Mucosa of stomach (tissue), 1 donor: ENCODE results near the gene GPRC5D.
A peak's percentile ranks its signal among the peaks of the same experiment; 100 is the strongest.

Experiments
- H3K27me3 ChIP-seq: one replicate; pipeline ENCODE4 v1.7.0; 2013; ENCODE audit warnings: mild to moderate bottlenecking, low read length; ENCODE audit not compliant: control insufficient read depth, insufficient read depth
- H3K36me3 ChIP-seq: one replicate; pipeline ENCODE4 v1.7.0; 2013; ENCODE audit warnings: low read length; ENCODE audit not compliant: control insufficient read depth, insufficient read depth
- H3K4me1 ChIP-seq: one replicate; pipeline ENCODE4 v1.7.0; 2013; ENCODE audit warnings: mild to moderate bottlenecking, low read length; ENCODE audit not compliant: control insufficient read depth, insufficient read depth
- H3K4me3 ChIP-seq: one replicate; pipeline ENCODE4 v1.7.0; 2013; ENCODE audit warnings: low read length
- H3K9ac ChIP-seq: one replicate; pipeline ENCODE4 v1.7.0; 2013; ENCODE audit warnings: mild to moderate bottlenecking, low read length, moderate library complexity
- H3K9me3 ChIP-seq: one replicate; pipeline ENCODE4 v1.7.0; 2013; ENCODE audit warnings: mild to moderate bottlenecking, low read length, moderate library complexity; ENCODE audit not compliant: control insufficient read depth
- donor health status: Pancreatic carcinoma.

GPRC5D gene

GRCh38 chr12:12927211-12928079 lies 24.5 kb downstream of the GPRC5D start:
- H3K4me1 ChIP-seq = peaks cover 7% of the 10 kb centered on the region
- no peaks in the 10 kb centered on the region for H3K27me3 ChIP-seq
- H3K9me3 ChIP-seq = no peaks in the 10 kb centered on the region
- peak overlapping the region; percentile 67 for H3K9ac ChIP-seq
- H3K4me3 ChIP-seq = peak overlapping the region; percentile 53
- H3K36me3 ChIP-seq = no peaks in the 10 kb centered on the region

- Histone ChIP-seq H3K27me3 (no peaks in the 10 kb centered on the region), H3K4me1 (peaks cover 7% of the 10 kb centered on the region), H3K9ac (peak overlapping the region; percentile 36), H3K9me3 (no peaks in the 10 kb centered on the region), H3K4me3 (no peak overlapping the region), H3K36me3 (no peaks in the 10 kb centered on the region)
Observed at GRCh38 chr12:12926571-12927071, 25.3 kb downstream of the GPRC5D start.

DNA sequence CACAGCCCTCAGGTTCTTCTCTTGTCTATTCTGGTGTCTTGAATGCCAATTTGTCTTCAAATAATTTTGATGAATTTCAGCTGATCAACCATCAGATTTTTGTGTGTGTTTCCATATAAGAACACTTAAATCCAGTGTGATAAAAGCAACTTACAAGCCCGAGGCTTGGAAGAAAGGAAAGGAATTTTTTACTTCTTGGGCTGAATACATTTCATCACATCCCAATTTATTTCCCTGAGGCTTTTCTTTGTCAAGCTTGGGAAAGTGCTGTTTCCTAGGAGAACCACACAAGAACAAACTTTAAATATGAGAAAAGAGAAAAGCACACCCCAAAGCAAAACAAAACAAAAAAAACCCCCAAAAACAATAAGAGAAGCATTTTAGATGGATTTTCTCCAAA lies 26.6 kb downstream of the GPRC5D start:
- no peak overlapping the region for H3K9ac ChIP-seq
- no peak overlapping the region for H3K4me3 ChIP-seq
- no peaks in the 10 kb centered on the region for H3K36me3 ChIP-seq
- no peaks in the 10 kb centered on the region for H3K27me3 ChIP-seq
- peaks cover 7% of the 10 kb centered on the region for H3K4me1 ChIP-seq
- no peaks in the 10 kb centered on the region for H3K9me3 ChIP-seq

- Histone ChIP-seq H3K27me3 (no peaks in the 10 kb centered on the region), H3K9ac (no peak overlapping the region), H3K4me1 (peaks cover 7% of the 10 kb centered on the region), H3K9me3 (no peaks in the 10 kb centered on the region), H3K36me3 (no peaks in the 10 kb centered on the region), H3K4me3 (no peak overlapping the region)
Observed at GRCh38 chr12:12924169-12924568, 27.8 kb downstream of the GPRC5D start.

GRCh38 chr12:12922978-12923377 lies 29.0 kb downstream of the GPRC5D start:
- H3K36me3 ChIP-seq = no peaks in the 10 kb centered on the region
- H3K4me3 ChIP-seq = no peak overlapping the region
- no peak overlapping the region for H3K9ac ChIP-seq
- H3K9me3 ChIP-seq = no peaks in the 10 kb centered on the region
- peaks cover 13% of the 10 kb centered on the region for H3K4me1 ChIP-seq
- H3K27me3 ChIP-seq = no peaks in the 10 kb centered on the region

GRCh38 chr12:12922191-12922616 lies 29.8 kb downstream of the GPRC5D start:
- Histone ChIP-seq H3K9me3 (no peaks in the 10 kb centered on the region), H3K9ac (no peak overlapping the region), H3K36me3 (no peaks in the 10 kb centered on the region), H3K4me3 (no peak overlapping the region), H3K4me1 (peaks cover 13% of the 10 kb centered on the region), H3K27me3 (no peaks in the 10 kb centered on the region)

DNA sequence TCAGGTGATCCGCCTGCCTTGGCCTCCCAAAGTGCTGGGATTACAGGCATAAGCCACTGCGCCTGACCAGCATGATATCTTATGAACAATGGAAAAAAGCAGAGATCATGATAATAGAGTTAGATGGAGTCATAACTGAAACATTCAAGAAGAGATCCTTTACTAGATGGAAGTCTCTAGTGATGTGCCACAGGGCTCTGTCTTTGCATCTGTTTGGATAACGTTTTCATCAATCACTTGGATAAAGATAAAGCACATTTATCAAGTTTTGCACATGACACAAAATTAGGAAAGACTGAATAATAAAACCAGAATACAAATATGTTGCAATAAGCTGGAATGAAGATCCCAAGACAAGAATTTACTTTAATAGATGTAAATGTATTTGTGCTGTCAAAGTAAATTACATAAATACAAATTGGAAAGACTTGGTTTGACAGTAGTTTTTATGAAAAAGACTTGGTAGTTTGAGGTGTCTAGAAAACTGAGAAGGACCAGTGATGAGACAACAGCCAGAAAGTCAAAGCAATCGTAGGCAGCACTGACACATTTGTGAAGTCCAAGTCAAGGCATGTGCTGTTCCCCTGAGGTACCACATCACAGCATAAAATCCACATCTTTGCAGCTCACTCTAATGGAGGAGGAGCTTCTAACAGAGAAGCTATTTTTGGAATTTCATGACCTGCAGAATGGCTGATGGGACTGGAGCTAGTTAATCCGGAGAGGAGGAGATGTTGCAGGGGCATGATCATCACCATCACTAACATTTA lies 32.1 kb downstream of the GPRC5D start:
- H3K27me3 ChIP-seq = no peaks in the 10 kb centered on the region
- no peak overlapping the region for H3K4me3 ChIP-seq
- H3K36me3 ChIP-seq = no peaks in the 10 kb centered on the region
- H3K9ac ChIP-seq = no peak overlapping the region
- no peaks in the 10 kb centered on the region for H3K9me3 ChIP-seq
- H3K4me1 ChIP-seq = peaks cover 12% of the 10 kb centered on the region

DNA sequence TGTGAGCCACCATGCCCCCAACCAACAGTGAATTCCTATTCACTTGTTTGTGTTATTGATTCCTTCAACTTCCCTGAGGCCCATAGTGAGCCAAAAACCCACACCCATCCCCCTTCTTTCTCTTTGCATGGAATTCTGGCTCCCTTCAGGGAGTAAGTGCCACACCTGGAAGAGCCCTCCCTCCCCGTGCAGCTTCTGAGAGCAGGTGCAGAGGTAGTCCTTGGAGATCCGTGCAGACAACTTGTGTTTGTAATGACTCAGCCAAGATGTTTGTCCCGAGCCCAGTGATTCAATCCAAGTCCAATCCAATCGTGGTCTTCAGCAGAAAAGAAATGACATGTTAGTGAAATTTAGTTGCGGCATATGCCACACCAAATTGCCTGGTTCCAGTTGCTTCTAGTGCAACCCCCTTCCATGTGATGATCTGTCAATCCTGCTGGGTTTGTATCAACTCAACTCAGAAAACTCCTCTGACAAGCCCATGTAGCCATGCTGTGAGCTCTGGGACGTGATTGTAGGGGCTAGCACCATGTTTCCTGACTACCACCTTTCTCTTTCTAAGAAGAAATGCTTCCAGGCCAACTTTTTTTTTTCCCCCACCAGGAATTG lies 33.1 kb downstream of the GPRC5D start:
- Histone ChIP-seq H3K4me3 (no peak overlapping the region), H3K27me3 (no peaks in the 10 kb centered on the region), H3K9me3 (no peaks in the 10 kb centered on the region)

DNA sequence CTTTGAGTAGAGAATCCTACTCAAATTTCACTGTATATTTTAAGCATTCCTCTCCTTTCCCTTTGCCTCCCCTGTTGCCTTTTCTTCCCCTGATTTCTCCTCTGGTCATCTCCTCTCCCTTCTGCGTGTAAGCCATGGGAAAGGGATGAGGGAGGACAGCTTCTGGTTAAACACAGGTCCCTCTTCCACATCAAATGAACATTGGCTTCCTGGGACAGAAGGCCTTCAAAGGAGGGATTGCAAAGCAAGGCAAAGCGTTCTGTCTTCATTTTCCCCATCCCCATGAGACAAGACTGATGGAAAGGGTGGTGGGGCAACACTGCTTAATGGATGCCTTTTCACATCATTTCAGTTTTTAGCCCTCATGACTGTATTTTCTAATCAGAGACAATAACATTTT lies 34.5 kb downstream of the GPRC5D start:
- Histone ChIP-seq H3K4me3 (no peak overlapping the region), H3K36me3 (peaks cover 7% of the 10 kb centered on the region), H3K27me3 (no peaks in the 10 kb centered on the region), H3K4me1 (peaks cover 12% of the 10 kb centered on the region), H3K9ac (no peak overlapping the region), H3K9me3 (no peaks in the 10 kb centered on the region)

More for the DNA sequence above, 33.1 kb downstream of the GPRC5D start:
- Histone ChIP-seq H3K9ac (no peak overlapping the region), H3K36me3 (no peaks in the 10 kb centered on the region), H3K4me1 (peaks cover 12% of the 10 kb centered on the region)

DNA sequence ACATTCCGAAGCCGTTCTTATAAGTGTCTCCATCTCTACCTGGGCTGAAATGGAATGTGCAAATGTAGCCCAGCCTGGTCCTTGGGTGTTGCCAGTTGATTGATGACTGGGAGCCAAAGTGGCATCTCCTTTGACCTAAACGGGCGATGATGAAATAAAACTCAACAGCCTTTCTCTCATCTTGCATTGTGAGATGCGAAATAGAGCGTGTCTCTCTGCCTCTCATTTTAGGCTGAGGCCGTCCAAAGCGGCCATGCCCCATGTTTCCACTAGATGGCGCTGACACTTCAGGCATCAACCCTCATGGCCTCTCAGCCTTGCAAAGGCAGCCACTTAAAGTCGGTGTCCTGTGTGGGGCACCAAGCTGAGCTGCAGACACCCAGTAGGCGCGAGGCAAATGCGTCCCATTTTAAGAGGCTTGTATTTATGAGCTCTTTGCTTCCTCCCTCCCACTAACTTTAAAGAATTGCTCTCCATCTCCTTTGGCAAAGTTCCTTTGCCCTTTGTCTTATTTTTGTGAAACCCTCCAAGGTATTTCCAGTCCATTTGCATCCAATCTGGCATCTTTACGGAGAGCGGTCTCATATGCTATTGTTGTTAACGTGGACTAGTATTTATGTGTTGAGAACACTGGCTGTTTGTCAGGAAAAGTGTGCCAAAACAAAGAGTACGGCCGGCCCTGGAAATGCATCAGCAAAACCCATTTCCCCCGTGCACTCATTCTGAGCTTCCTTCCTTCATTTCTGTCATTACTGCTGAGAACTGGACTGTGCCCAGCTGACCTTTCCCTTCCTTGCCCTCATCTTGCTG lies 35.6 kb downstream of the GPRC5D start:
- Histone ChIP-seq H3K9ac (no peak overlapping the region), H3K4me1 (peaks cover 12% of the 10 kb centered on the region), H3K36me3 (peaks cover 7% of the 10 kb centered on the region), H3K9me3 (no peaks in the 10 kb centered on the region), H3K4me3 (peak overlapping the region; percentile 11), H3K27me3 (no peaks in the 10 kb centered on the region)

GRCh38 chr12:12915656-12916055 lies 36.3 kb downstream of the GPRC5D start:
- H3K9ac ChIP-seq = no peak overlapping the region
- peaks cover 7% of the 10 kb centered on the region for H3K36me3 ChIP-seq
- no peaks in the 10 kb centered on the region for H3K9me3 ChIP-seq
- H3K4me3 ChIP-seq = no peak overlapping the region
- H3K27me3 ChIP-seq = no peaks in the 10 kb centered on the region
- H3K4me1 ChIP-seq = peaks cover 12% of the 10 kb centered on the region
